CD4-positive, alpha-beta memory T cell (primary cell): ENCODE measurements around the gene CADM4. TPM values are rescaled to one million over a fixed set of nuclear protein-coding genes. Genes with fewer than 3 reads are reported as not detected.
"Not testable (repeated sequence)": the region's sequence is repeated elsewhere in the genome, so short reads cannot be mapped to it uniquely, and the experiment has no call there.

Experiments
- CTCF ChIA-PET: fragments of 350-600 bp; sonication (Branson Sonifier 250); formaldehyde crosslinking; loops from one replicate; lab custom pipeline; 2021; ENCODE audit warnings: inconsistent platforms; ENCODE audit not compliant: partially characterized antibody; lab: Charles Lee
- POLR2A ChIA-PET: fragments of 350-600 bp; sonication (Branson Sonifier 250); formaldehyde crosslinking; loops from one replicate; lab custom pipeline; 2021; ENCODE audit not compliant: partially characterized antibody; lab: Charles Lee
- DNase-seq, 5 donors: peaks; one replicate each; pipeline versions ENCODE4 v3.0.0 to v3.0.0-alpha.2; 2020 to 2022; ENCODE audit warnings: mixed read lengths in 1 of 5
- H3K27ac ChIP-seq: one replicate; pipeline ENCODE4 v1.7.0; 2013; ENCODE audit warnings: low read depth, low read length
- H3K27me3 ChIP-seq: 2 replicates; pipeline ENCODE4 v1.7.0; 2013; ENCODE audit warnings: mild to moderate bottlenecking, low read length, moderate library complexity; ENCODE audit not compliant: insufficient read depth
- H3K36me3 ChIP-seq: 2 replicates; pipeline ENCODE4 v1.7.0; 2013; ENCODE audit warnings: mild to moderate bottlenecking, low read length, moderate library complexity; ENCODE audit not compliant: insufficient read depth
- H3K4me1 ChIP-seq: 2 replicates; pipeline ENCODE4 v1.7.0; 2013; ENCODE audit warnings: mild to moderate bottlenecking, low read length, moderate library complexity; ENCODE audit not compliant: insufficient read depth
- H3K4me3 ChIP-seq, 2 donors: one replicate each; pipeline ENCODE4 v1.7.0; 2013; ENCODE audit warnings: low read length in 2 of 2, mild to moderate bottlenecking in 1 of 2
- H3K9me3 ChIP-seq, 2 donors: one replicate each; pipeline ENCODE4 v1.7.0; 2013; ENCODE audit warnings: low read length in 2 of 2, control low read depth in 1 of 2; ENCODE audit not compliant: control insufficient read depth in 1 of 2
- H3K27ac Mint-ChIP-seq, 7 donors: one replicate each; pipeline ENCODE4 v1.8.0; 2020 to 2021; ENCODE audit warnings: mixed read lengths in 7 of 7, mild to moderate bottlenecking in 6 of 7, inconsistent platforms in 3 of 7, moderate library complexity in 3 of 7
- H3K27me3 Mint-ChIP-seq, 2 donors: one replicate each; pipeline ENCODE4 v1.8.0; 2020 to 2021; ENCODE audit warnings: mixed read lengths in 2 of 2
- H3K36me3 Mint-ChIP-seq, 2 donors: one replicate each; pipeline ENCODE4 v1.8.0; 2020 to 2021; ENCODE audit warnings: mixed read lengths in 2 of 2, inconsistent platforms in 1 of 2, mild to moderate bottlenecking in 1 of 2
- H3K4me1 Mint-ChIP-seq, 4 donors: one replicate each; pipeline ENCODE4 v1.8.0; 2020 to 2021; ENCODE audit warnings: mixed read lengths in 4 of 4, mild to moderate bottlenecking in 1 of 4
- H3K4me3 Mint-ChIP-seq, 8 donors: one replicate each; pipeline ENCODE4 v1.8.0; 2020 to 2021; ENCODE audit warnings: mixed read lengths in 8 of 8, mild to moderate bottlenecking in 7 of 8, moderate library complexity in 6 of 8, inconsistent platforms in 3 of 8
- H3K9me3 Mint-ChIP-seq, 8 donors: one replicate each; pipeline ENCODE4 v1.8.0; 2020 to 2021; ENCODE audit warnings: mixed read lengths in 8 of 8, mild to moderate bottlenecking in 5 of 8, inconsistent platforms in 3 of 8, moderate library complexity in 1 of 8
- intact Hi-C: fragments of 100-400 bp; cut with micrococcal nuclease; formaldehyde crosslinking; loops from one replicate; pipeline ENCODE4 v1.15.1; 2023
- polyA plus RNA-seq, 2 donors: library from polyadenylated mRNA; unstranded; fragments of 300-500 nt; fragmentation: Illumina TruSeq; gene quantifications; one replicate each; pipeline ENCODE4 v1.2.3, GENCODE V29; 2021
- total RNA-seq, 2 experiments: library from RNA; stranded (reverse); gene quantifications; one replicate each; pipeline ENCODE4 v1.2.3, GENCODE V29; 2021

Gene CADM4
- total and polyA plus RNA-seq, 4 experiments from 2014 or later, result 0.18 to 0.49 (median 0.33) TPM; not detected in 1

- no peak for DNase-seq
- ChIA-PET CTCF (interaction anchor here (1.8 kb wide), 1 partner anchor 86 kb away, joined by 5 read pairs; no protein-coding TSS in a partner anchor), POLR2A (interaction anchor here (0.8 kb wide), 1 partner anchor 27 kb away, joined by 4 read pairs; no protein-coding TSS in a partner anchor)
- H3K4me3 ChIP-seq, result no peak overlapping the region
- Mint-ChIP-seq H3K4me1 (peaks cover 8 to 17% (median 11%) of the 10 kb centered on the region in 4 donors), H3K36me3 (peaks cover 3 to 5% of the 10 kb centered on the region in 2 donors), H3K9me3 (peaks cover 0 to 2% (median 0%) of the 10 kb centered on the region in 8 donors), H3K27me3 (peaks cover 14 to 15% of the 10 kb centered on the region in 2 donors), H3K27ac (peak overlapping the region in 4 of 7 donors; percentile 39 to 80 (median 60)), H3K4me3 (peak overlapping the region; percentile 57 to 80 (median 69))
- H3K27ac ChIP-seq, result no peak overlapping the region
- H3K27me3 ChIP-seq, result peaks cover 13% of the 10 kb centered on the region
- H3K4me1 ChIP-seq, result peaks cover 10% of the 10 kb centered on the region
- no peaks in the 10 kb centered on the region for H3K9me3 ChIP-seq
- no peaks in the 10 kb centered on the region for H3K36me3 ChIP-seq
- intact Hi-C loops, result no loop called here
These were observed 1.7 kb upstream of the CADM4 start for GRCh38 chr19:43641333-43641732.

- ChIA-PET CTCF (interaction anchor here (1.0 to 1.4 kb wide), 2 partner anchors 14 to 28 kb away, joined by 3 to 4 read pairs; no protein-coding TSS in a partner anchor), POLR2A (interaction anchor here (1.0 kb wide), 1 partner anchor 44 kb away, joined by 3 read pairs; no protein-coding TSS in a partner anchor)
These were observed 741 bp upstream of the CADM4 start for GRCh38 chr19:43640424-43640757.

GRCh38 chr19:43638995-43639518, 593 bp downstream of the CADM4 start:
- Histone ChIP-seq H3K4me3 (no peak overlapping the region), H3K9me3 (no peaks in the 10 kb centered on the region), H3K27me3 (peaks cover 13% of the 10 kb centered on the region), H3K36me3 (no peaks in the 10 kb centered on the region), H3K27ac (no peak overlapping the region), H3K4me1 (peaks cover 10% of the 10 kb centered on the region)
- Mint-ChIP-seq H3K4me3 (peak overlapping the region; percentile 66 to 87 (median 81)), H3K27ac (peak overlapping the region in 6 of 7 donors; percentile 6 to 81 (median 72)), H3K36me3 (no peaks in the 10 kb centered on the region), H3K4me1 (peaks cover 8 to 17% (median 11%) of the 10 kb centered on the region in 4 donors), H3K27me3 (peaks cover 16 to 17% of the 10 kb centered on the region in 2 donors), H3K9me3 (no peaks in the 10 kb centered on the region)
- POLR2A ChIA-PET, result no interaction called here
- intact Hi-C loops, result no loop called here
- CTCF ChIA-PET, result interaction anchor here (1.0 to 1.4 kb wide), 2 partner anchors 13 to 29 kb away, joined by 3 to 4 read pairs; no protein-coding TSS in a partner anchor
- DNase-seq, result no peak

More at GRCh38 chr19:43640424-43640757, 741 bp upstream of the CADM4 start:
- intact Hi-C loops, result no loop called here
- H3K36me3 Mint-ChIP-seq, result no peaks in the 10 kb centered on the region
- Histone ChIP-seq H3K27ac (no peak overlapping the region), H3K27me3 (peaks cover 13% of the 10 kb centered on the region), H3K9me3 (no peaks in the 10 kb centered on the region), H3K36me3 (no peaks in the 10 kb centered on the region), H3K4me1 (peaks cover 10% of the 10 kb centered on the region), H3K4me3 (peak overlapping the region in 1 of 2 donors; percentile 74)
- H3K4me1 Mint-ChIP-seq, result peaks cover 8 to 17% (median 11%) of the 10 kb centered on the region in 4 donors
- H3K27me3 Mint-ChIP-seq, result peaks cover 16 to 17% of the 10 kb centered on the region in 2 donors
- peak overlapping the region; percentile 80 to 86 (median 83) for H3K4me3 Mint-ChIP-seq
- no peak for DNase-seq
- no peaks in the 10 kb centered on the region for H3K9me3 Mint-ChIP-seq
- peak overlapping the region in 6 of 7 donors; percentile 43 to 89 (median 86) for H3K27ac Mint-ChIP-seq

- ChIA-PET POLR2A (no interaction called here), CTCF (interaction anchor here (1.3 kb wide), 1 partner anchor 30 kb away, joined by 4 read pairs; no protein-coding TSS in a partner anchor)
- Histone ChIP-seq H3K9me3 (no peaks in the 10 kb centered on the region), H3K36me3 (no peaks in the 10 kb centered on the region), H3K27me3 (peaks cover 13% of the 10 kb centered on the region), H3K4me3 (no peak overlapping the region), H3K27ac (no peak overlapping the region), H3K4me1 (peaks cover 10% of the 10 kb centered on the region)
- no peak for DNase-seq
- peaks cover 8 to 17% (median 11%) of the 10 kb centered on the region in 4 donors for H3K4me1 Mint-ChIP-seq
- no peaks in the 10 kb centered on the region for H3K36me3 Mint-ChIP-seq
- intact Hi-C loops, result no loop called here
- peaks cover 17 to 18% of the 10 kb centered on the region in 2 donors for H3K27me3 Mint-ChIP-seq
- H3K27ac Mint-ChIP-seq, result peak overlapping the region in 5 of 7 donors; percentile 65 to 81 (median 76)
- no peaks in the 10 kb centered on the region for H3K9me3 Mint-ChIP-seq
- H3K4me3 Mint-ChIP-seq, result peak overlapping the region; percentile 66 to 87 (median 81)
These were observed 1.2 kb downstream of the CADM4 start for GRCh38 chr19:43638214-43638994.

GRCh38 chr19:43636121-43636683, 3.4 kb downstream of the CADM4 start:
- ChIA-PET POLR2A (no interaction called here), CTCF (no interaction called here)
- no peak for DNase-seq
- H3K27ac Mint-ChIP-seq, result no peak overlapping the region
- H3K9me3 Mint-ChIP-seq, result no peaks in the 10 kb centered on the region
- no peaks in the 10 kb centered on the region for H3K36me3 Mint-ChIP-seq
- Histone ChIP-seq H3K4me1 (peaks cover 10% of the 10 kb centered on the region), H3K4me3 (no peak overlapping the region), H3K36me3 (no peaks in the 10 kb centered on the region), H3K27ac (no peak overlapping the region), H3K9me3 (no peaks in the 10 kb centered on the region), H3K27me3 (peaks cover 13% of the 10 kb centered on the region)
- H3K4me3 Mint-ChIP-seq, result no peak overlapping the region
- H3K4me1 Mint-ChIP-seq, result peaks cover 6 to 14% (median 10%) of the 10 kb centered on the region in 4 donors
- H3K27me3 Mint-ChIP-seq, result peaks cover 17 to 22% of the 10 kb centered on the region in 2 donors
- intact Hi-C loops, result no loop called here

- peaks cover 13% of the 10 kb centered on the region for H3K27me3 ChIP-seq
- H3K36me3 ChIP-seq, intact Hi-C loops, H3K9me3 Mint-ChIP-seq, POLR2A ChIA-PET, H3K9me3 ChIP-seq, H3K4me1 ChIP-seq, H3K4me3 Mint-ChIP-seq, H3K36me3 Mint-ChIP-seq, H3K27ac Mint-ChIP-seq, DNase-seq, H3K4me3 ChIP-seq, H3K27ac ChIP-seq: not testable (repeated sequence)
- CTCF ChIA-PET, result interaction anchor here (1.4 kb wide), 1 partner anchor 81 kb away, joined by 3 read pairs; no protein-coding TSS in a partner anchor
- Mint-ChIP-seq H3K27me3 (peaks cover 17 to 21% of the 10 kb centered on the region in 2 donors), H3K4me1 (peaks cover 6 to 11% (median 8%) of the 10 kb centered on the region in 4 donors)
These were observed 4.1 kb downstream of the CADM4 start for GRCh38 chr19:43635561-43635940.
